ENCODE measurements around the gene MEX3D. TPM values are rescaled to one million over a fixed set of nuclear protein-coding genes. Genes with fewer than 3 reads are reported as not detected.

Gene MEX3D
- total RNA-seq, 1 donor: 47.0 TPM

DNA sequence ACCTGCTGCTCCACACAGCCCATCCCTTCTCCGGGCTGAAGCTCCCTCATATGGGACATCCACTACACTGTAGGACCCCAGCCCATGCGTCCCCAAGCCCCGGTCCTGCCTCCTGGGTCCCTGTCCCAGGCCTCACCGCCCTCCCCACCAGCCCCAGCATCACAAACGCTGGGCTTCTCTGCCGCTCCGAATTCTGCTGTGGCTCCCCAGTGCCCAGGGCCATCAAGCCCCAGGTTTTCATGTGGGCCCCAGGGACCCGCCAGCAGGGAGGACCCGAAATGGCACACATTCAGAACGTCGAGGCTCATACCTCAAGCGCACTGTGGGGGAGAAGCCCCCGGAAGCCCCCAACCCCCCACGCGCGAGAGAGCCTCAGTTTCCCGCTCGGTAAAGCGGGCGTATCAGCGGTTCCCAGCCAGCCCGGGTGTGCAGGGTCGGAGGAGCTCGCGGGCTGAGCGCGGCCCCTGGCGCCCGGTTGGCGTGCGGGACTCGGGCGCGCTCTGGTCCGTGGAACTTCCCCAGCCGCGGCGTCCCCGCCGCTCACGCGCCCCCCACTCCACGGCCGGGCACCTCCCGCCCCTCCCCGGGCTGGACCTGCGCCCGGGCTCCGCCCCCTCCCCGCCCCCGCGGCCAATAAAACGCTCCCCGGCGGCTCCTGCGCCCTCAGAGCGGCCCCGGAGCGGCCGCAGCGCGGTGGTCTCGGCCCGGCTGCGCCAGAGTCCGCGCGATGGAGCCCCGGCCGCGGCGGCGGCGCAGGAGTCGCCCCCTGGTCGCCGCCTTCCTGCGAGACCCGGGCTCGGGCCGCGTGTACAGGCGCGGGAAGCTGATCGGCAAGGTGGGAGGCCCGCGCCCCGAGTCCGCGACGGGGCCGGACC, 44.5 kb downstream of the MEX3D start, which contains the start of gene PLK5:
Gene PLK5 (plus strand): TSS at position 666 of the 875 bp plus-strand sequence. CDS start 2,920 bp downstream, outside the sequence.
- H3K36me3 ChIP-seq (ENCODE audit: insufficient read depth, low read length): no peaks in the 10 kb centered on the region
- no peaks in the 10 kb centered on the region for H3K9me3 ChIP-seq (ENCODE audit: low read depth, low read length)
- H4K20me1 ChIP-seq (ENCODE audit: insufficient read depth, low read length): no peaks in the 10 kb centered on the region
- peak; percentile 82 for DNase-seq (ENCODE audit: insufficient read length, low spot score, missing footprints)
- H3K27me3 ChIP-seq (ENCODE audit: insufficient read depth, low read length): peaks cover 31% of the 10 kb centered on the region
- H3K27ac ChIP-seq (ENCODE audit: low read depth, low read length): no peak within 1 kb of the TSS
- H2AFZ ChIP-seq (ENCODE audit: low read length): no peak within 1 kb of the TSS
- TF ChIP-seq, protein P1, sequence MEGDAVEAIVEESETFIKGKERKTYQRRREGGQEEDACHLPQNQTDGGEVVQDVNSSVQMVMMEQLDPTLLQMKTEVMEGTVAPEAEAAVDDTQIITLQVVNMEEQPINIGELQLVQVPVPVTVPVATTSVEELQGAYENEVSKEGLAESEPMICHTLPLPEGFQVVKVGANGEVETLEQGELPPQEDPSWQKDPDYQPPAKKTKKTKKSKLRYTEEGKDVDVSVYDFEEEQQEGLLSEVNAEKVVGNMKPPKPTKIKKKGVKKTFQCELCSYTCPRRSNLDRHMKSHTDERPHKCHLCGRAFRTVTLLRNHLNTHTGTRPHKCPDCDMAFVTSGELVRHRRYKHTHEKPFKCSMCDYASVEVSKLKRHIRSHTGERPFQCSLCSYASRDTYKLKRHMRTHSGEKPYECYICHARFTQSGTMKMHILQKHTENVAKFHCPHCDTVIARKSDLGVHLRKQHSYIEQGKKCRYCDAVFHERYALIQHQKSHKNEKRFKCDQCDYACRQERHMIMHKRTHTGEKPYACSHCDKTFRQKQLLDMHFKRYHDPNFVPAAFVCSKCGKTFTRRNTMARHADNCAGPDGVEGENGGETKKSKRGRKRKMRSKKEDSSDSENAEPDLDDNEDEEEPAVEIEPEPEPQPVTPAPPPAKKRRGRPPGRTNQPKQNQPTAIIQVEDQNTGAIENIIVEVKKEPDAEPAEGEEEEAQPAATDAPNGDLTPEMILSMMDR (IDR thresholded peaks at IDR 0.05; ENCODE audit: extremely low read depth, low read depth, low read length): no peak
- H3K4me3 ChIP-seq (ENCODE audit: insufficient read depth, low read length): no peak within 1 kb of the TSS
- H3K4me1 ChIP-seq (ENCODE audit: insufficient read depth, low read length): no peaks in the 10 kb centered on the region
- no peak within 1 kb of the TSS for H3K4me2 ChIP-seq (ENCODE audit: insufficient read depth, low read length)
- H3K79me2 ChIP-seq (ENCODE audit: insufficient read depth, low read length): no peaks in the 10 kb centered on the region

DNA sequence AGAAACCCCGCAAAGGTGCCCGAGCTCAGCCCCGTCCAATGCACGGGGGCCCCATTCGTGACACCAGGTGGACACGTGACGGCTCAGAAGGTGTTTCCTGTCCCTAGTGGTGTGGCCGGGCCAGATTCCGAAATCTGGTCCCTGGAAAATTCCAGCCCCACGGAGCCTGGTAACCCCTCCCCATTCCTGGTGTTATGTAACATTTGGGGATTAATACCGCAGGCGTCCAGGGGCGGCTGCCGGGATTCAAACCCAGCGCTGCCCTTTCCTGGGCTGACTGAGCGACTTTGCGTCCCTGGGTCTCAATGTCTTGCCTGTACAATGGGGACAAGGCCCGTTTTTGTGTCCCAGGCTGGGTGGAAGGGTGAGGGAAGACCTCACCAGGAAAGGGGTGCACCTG, 45.3 kb downstream of the MEX3D start:
- no peaks in the 10 kb centered on the region for H3K79me2 ChIP-seq (ENCODE audit: insufficient read depth, low read length)
- no peaks in the 10 kb centered on the region for H3K36me3 ChIP-seq (ENCODE audit: insufficient read depth, low read length)
- H3K27ac ChIP-seq (ENCODE audit: low read depth, low read length): no peak overlapping the region
- no peak overlapping the region for H2AFZ ChIP-seq (ENCODE audit: low read length)
- no peaks in the 10 kb centered on the region for H3K9me3 ChIP-seq (ENCODE audit: low read depth, low read length)
- peak; percentile 64 for DNase-seq (ENCODE audit: insufficient read length, low spot score, missing footprints)
- peaks cover 31% of the 10 kb centered on the region for H3K27me3 ChIP-seq (ENCODE audit: insufficient read depth, low read length)
- TF ChIP-seq, protein P1 (IDR thresholded peaks at IDR 0.05; ENCODE audit: extremely low read depth, low read depth, low read length): no peak
- H4K20me1 ChIP-seq (ENCODE audit: insufficient read depth, low read length): no peaks in the 10 kb centered on the region
- no peak overlapping the region for H3K4me3 ChIP-seq (ENCODE audit: insufficient read depth, low read length)
- no peaks in the 10 kb centered on the region for H3K4me1 ChIP-seq (ENCODE audit: insufficient read depth, low read length)
- H3K4me2 ChIP-seq (ENCODE audit: insufficient read depth, low read length): no peak overlapping the region

DNA sequence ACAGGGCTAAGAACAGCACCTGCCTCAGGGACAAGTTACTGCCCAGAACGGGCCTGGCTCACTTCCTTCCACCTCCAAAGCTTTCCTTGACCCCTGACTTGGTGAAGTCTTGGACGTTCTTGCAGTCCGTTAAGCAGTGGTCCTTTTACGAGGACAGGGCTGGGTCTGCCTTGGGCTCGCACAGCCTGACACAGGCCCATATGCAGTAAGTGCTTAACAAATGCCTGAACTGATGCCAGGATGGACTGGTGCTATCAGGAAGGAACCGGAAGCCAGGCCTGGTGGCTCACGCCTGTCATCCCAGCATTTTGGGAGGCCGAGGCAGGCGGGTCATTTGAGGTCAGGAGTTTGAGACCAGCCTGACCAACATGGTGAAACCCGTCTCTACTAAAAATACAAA, 46.1 kb downstream of the MEX3D start:
- peak; percentile 87 for DNase-seq (ENCODE audit: insufficient read length, low spot score, missing footprints)
- TF ChIP-seq, protein P1 (IDR thresholded peaks at IDR 0.05; ENCODE audit: extremely low read depth, low read depth, low read length): no peak
- no peaks in the 10 kb centered on the region for H3K36me3 ChIP-seq (ENCODE audit: insufficient read depth, low read length)
- H4K20me1 ChIP-seq (ENCODE audit: insufficient read depth, low read length): no peaks in the 10 kb centered on the region
- no peaks in the 10 kb centered on the region for H3K4me1 ChIP-seq (ENCODE audit: insufficient read depth, low read length)
- H3K9me3 ChIP-seq (ENCODE audit: low read depth, low read length): no peaks in the 10 kb centered on the region
- no peak overlapping the region for H2AFZ ChIP-seq (ENCODE audit: low read length)
- H3K79me2 ChIP-seq (ENCODE audit: insufficient read depth, low read length): no peaks in the 10 kb centered on the region
- H3K4me3 ChIP-seq (ENCODE audit: insufficient read depth, low read length): no peak overlapping the region
- H3K27ac ChIP-seq (ENCODE audit: low read depth, low read length): no peak overlapping the region
- H3K27me3 ChIP-seq (ENCODE audit: insufficient read depth, low read length): peaks cover 31% of the 10 kb centered on the region
- no peak overlapping the region for H3K4me2 ChIP-seq (ENCODE audit: insufficient read depth, low read length)

DNA sequence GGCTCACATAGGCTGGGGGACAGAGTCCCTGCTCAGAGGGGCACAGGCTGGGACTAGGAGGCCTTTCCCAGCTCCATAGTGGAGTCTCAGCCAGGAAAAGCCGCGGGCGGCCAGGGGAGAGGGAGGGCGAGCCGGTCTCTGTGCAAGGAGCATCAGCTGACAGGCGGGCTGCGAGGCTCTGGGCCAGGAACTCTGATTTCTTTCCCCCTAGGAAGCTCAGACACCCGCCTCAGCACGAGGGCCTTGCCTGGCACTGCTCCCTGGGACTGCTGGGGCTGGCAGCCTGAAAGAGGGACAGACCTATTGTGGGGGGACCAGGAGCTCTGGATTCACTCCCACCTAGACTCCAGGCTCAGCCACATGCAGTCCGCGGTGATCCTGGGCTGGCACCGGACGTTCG, 46.5 kb downstream of the MEX3D start:
- Histone ChIP-seq H2AFZ (ENCODE audit: low read length) (no peak overlapping the region), H3K36me3 (ENCODE audit: insufficient read depth, low read length) (no peaks in the 10 kb centered on the region), H3K27ac (ENCODE audit: low read depth, low read length) (no peak overlapping the region), H3K9me3 (ENCODE audit: low read depth, low read length) (no peaks in the 10 kb centered on the region), H3K4me2 (ENCODE audit: insufficient read depth, low read length) (no peak overlapping the region), H4K20me1 (ENCODE audit: insufficient read depth, low read length) (no peaks in the 10 kb centered on the region), H3K79me2 (ENCODE audit: insufficient read depth, low read length) (no peaks in the 10 kb centered on the region), H3K4me1 (ENCODE audit: insufficient read depth, low read length) (no peaks in the 10 kb centered on the region), H3K4me3 (ENCODE audit: insufficient read depth, low read length) (no peak overlapping the region), H3K27me3 (ENCODE audit: insufficient read depth, low read length) (peaks cover 31% of the 10 kb centered on the region)
- peak; percentile 72 for DNase-seq (ENCODE audit: insufficient read length, low spot score, missing footprints)
- TF ChIP-seq, protein P1 (IDR thresholded peaks at IDR 0.05; ENCODE audit: extremely low read depth, low read depth, low read length): no peak

All from osteoblast (primary cell).